NCI-H1092 treated with DMSO at 0.1 percent for 48 hours (cell line): Measurements from ENCODE around the gene PXMP2.
"Not testable (repeated sequence)": the region's sequence is repeated elsewhere in the genome, so short reads cannot be mapped to it uniquely, and the experiment has no call there.

Experiments used
- DNase-seq: peaks from one replicate; lab custom pipeline; 2025; lab: John Stamatoyannopoulos, UW

The PXMP2 gene

DNA sequence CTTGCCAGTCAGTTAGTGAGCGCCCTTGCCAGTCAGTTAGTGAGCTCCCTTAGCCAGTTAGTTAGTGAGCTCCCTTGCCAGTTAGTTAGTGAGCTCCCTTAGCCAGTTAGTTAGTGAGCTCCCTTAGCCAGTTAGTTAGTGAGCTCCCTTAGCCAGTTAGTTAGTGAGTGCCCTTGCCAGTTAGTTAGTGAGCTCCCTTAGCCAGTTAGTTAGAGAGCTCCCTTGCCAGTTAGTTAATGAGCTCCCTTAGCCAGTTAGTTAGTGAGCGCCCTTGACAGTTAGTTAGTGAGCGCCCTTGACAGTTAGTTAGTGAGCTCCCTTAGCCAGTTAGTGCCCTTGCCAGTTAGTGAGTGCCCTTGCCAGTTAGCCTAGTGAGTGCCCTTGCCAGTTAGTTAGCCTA, 7.5 kb downstream of the PXMP2 start:
- not testable (repeated sequence) for DNase-seq

GRCh38 chr12:132695431-132695830, 8.0 kb downstream of the PXMP2 start:
- no peak for DNase-seq

- DNase-seq = no peak
Observed at GRCh38 chr12:132698341-132698740, 11.0 kb downstream of the PXMP2 start.

GRCh38 chr12:132700212-132700822, 12.9 kb downstream of the PXMP2 start:
- DNase-seq = no peak

- no peak for DNase-seq
Observed at GRCh38 chr12:132702640-132703039, 15.3 kb downstream of the PXMP2 start.

DNA sequence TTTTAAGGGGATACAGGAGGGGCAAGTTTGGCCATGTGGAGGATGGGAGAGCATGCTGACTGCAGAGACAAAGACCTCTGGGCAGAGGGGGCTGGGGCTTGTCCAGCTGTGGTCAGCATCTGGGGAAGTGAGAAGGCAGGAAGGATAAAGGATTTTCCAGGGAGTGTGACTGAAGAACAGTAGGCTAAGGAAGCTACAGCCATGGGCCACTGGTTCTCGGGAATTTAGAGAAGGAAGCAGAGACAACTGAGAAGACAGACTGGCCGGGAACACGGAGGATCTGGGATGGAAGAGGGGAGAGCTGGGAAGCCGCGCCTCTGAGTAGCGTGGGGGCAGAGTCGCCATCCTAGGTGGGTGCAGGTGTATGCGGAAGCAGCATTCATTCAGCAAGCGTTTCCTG, 16.3 kb downstream of the PXMP2 start:
- no peak for DNase-seq

GRCh38 chr12:132707241-132707640, 19.9 kb downstream of the PXMP2 start:
- no peak for DNase-seq

GRCh38 chr12:132708150-132708549, 20.8 kb downstream of the PXMP2 start:
- DNase-seq = no peak

DNA sequence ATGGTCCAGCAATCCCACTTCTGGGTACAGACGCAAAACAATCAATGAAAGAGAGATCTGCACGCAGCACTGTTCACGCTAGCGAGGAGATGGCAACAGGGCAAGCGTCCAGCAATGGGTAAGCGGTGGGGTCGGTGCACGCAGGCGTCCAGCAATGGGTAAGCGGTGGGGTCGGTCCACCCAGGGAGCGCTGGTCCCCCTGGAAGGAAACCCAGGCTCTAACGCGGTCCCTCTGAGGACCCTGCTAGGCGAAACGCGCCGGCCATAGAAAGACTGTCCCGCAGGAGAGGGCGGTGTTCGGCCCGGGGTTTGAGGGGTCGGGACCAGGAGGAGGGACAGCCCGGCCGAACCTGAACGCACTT, 22.6 kb downstream of the PXMP2 start:
- peak; percentile 22 for DNase-seq

DNA sequence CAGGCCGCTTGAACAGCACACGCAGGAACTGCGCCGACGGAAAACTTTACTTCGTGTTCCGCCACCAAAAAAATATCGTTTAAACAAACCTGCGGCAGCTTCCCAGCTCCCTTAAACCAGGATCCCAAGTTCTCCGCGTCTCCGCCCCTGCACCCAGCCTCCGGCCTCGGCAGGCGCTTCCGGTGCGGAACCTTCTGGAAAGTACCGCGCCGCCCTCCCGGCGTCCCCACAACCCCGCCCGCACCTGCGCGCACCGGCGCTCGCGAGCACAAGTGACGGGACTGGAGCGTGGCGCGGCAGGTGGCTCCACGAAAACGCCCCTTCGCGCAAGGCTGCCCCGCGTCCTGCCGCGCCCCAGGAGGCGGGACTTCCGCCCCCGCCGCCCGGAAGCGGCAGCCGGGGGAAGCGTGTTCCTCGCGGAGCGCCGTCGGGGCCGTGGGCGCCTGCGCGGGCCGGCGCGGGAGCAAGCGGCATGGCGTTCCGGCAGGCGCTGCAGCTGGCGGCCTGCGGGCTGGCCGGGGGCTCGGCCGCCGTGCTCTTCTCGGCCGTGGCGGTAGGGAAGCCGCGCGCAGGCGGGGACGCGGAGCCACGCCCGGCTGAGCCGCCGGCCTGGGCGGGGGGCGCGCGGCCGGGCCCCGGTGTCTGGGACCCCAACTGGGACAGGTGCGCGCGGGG, 23.2 kb downstream of the PXMP2 start, which contains the start of gene PGAM5:
Gene PGAM5, plus strand, starts transcription at position 438 of the 675 bp plus-strand sequence. Its CDS starts 35 bp downstream, at position 473.
- DNase-seq = peak; percentile 83

DNA sequence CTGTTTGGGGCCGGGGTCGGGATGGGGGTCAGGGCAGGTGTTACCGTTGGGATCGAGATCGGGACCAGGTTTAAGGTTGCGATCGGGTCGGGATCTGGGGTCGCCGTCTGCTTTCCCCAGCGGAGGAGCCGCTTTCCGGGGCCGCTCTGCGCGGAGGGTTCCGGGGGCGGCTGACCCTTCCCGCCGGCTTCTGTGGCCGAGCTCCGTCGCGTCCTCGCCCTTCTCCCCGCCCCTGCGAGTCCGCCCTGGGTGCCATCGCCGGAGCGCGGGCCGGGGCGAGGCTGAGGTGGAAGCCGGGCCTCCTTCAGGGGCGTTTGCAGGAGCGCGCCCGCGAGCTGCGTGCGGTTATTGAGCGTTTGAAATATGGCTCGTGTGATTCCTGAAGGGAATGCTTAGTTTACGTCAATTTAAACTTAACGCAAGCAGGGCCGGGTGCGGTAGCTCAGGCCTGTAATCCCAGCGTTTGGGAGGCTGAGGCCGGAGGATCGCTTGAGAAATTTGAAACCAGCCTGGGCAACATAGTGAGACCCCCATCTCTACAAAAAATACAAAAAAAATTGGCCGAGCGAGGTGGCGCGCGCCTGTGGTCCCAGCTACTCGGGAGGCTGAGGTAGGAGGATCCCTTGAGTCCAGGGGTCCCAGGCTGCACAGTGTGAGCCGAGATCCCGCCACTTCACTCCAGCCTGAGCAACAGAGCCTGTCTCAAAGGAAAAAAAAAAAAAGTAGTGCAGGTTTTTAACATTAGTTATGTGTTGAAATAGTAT, 23.9 kb downstream of the PXMP2 start:
- DNase-seq = no peak

- no peak for DNase-seq
Observed at GRCh38 chr12:132713123-132713522, 25.7 kb downstream of the PXMP2 start.

GRCh38 chr12:132715874-132716273, 28.5 kb downstream of the PXMP2 start:
- DNase-seq = no peak

GRCh38 chr12:132716356-132716755, 29.0 kb downstream of the PXMP2 start:
- DNase-seq = no peak

DNA sequence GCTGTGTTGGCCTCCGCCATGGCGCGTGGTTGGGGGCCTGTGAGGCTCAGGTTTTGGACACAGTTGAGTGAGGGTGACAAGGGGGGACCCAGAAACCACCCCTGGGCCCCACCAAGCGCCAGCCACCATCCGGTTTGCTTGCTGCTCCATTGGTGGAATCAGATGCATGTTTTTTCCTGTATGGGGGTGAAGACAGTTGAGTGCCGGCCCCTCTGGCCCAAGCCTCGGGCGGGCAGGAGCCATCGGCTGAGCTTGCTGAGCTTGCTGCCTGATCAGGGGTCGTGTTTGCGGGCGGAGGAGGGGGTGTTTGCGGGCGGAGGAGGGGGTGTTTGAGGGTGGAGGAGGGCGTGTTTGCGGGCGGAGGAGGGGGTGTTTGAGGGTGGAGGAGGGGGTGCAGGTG, 29.6 kb downstream of the PXMP2 start:
- no peak for DNase-seq

- DNase-seq = no peak
Observed at GRCh38 chr12:132717531-132718387, 30.4 kb downstream of the PXMP2 start.

DNA sequence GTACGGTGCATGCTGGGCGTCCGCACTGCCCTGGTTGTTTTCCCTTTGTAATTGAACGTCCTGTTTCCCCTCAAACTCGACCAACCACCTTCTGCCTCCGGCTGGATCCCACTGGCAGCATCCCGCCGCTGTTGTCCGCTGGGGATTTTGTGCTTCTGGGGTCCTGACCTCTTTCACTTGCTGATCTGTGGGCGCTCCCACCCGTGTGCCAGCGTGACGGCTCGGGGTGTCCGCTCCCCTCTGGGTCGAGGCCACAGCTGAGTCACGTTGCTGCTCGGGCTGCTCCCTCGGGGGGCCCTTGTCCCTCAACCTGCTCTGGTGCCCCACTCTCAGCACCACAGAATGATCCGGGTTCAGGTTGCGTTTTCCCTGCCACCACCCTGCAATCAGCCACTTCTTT, 31.3 kb downstream of the PXMP2 start:
- no peak for DNase-seq

- DNase-seq = no peak
Observed at GRCh38 chr12:132719141-132719953, 32.0 kb downstream of the PXMP2 start.

- DNase-seq = no peak
Observed at GRCh38 chr12:132719954-132720324, 32.6 kb downstream of the PXMP2 start.

GRCh38 chr12:132720606-132721345, 33.4 kb downstream of the PXMP2 start:
- DNase-seq = no peak
